HG03439 (cell line): ENCODE results near the gene SYCP2.

Source experiments
- ATAC-seq: cut with Tn5 transposase; IDR thresholded peaks from one replicate; pipeline ENCODE4 v1.9.1; 2021; ENCODE audit warnings: mild to moderate bottlenecking, moderate library complexity; ENCODE audit not compliant: unreplicated experiment

Gene SYCP2

DNA sequence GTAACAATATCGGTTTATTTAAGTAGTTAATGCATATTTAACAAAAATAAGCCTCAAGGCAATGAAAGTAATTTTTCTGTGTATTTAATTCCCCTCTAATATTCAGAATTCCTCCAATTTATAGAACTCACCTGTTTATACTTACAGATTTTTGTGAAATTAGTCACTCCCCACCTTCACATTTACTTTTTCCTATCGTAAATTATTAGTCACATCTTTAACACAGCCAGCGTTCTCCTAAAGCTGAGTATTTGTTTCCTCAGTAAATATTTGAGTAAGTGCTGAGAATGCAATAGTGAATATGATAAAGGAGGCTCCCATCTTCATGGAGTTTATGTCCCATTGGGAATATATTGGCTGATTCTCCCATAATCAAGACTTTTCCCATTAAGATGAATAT is 88.0 kb downstream of the SYCP2 start:
- ATAC-seq = no peak

- ATAC-seq = no peak
Measured at GRCh38 chr20:59839400-59839799, 94.0 kb downstream of the SYCP2 start.

DNA sequence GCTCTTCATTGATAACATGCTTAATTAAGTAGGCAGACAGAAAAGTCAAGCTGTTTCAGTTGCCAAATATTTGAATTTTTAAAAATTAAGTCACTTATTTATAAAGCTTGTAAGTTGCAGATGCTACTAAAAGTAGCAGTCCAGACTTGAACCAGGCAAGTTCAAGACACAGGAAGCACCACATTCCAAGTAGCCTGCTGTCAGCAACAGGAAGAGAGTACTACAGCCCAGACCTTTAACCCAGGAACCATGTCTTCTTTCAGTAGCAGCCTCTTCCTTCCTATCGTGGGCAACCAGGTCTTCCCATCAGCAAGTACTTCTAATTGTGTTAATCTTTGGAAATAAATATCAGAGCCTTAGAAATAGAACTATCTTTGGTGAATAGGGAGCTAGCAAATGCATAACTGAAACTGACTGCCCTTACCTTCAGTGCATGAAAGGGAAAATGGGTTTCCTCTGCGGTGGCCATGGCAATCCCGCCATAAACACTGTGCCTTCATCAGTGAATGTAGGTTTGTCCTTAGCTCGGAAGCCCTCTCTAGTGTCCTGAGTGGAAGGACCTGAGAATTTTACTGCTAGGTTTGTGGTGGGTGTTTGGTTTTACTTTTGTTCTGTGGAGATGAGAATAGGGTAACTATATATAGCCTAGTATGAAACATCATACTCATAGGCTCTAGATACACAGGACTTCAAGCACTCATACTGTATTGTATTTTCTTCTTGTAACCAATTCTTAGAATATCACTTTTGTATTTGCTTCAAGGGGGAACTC is 95.6 kb downstream of the SYCP2 start:
- ATAC-seq = peak; percentile 94

DNA sequence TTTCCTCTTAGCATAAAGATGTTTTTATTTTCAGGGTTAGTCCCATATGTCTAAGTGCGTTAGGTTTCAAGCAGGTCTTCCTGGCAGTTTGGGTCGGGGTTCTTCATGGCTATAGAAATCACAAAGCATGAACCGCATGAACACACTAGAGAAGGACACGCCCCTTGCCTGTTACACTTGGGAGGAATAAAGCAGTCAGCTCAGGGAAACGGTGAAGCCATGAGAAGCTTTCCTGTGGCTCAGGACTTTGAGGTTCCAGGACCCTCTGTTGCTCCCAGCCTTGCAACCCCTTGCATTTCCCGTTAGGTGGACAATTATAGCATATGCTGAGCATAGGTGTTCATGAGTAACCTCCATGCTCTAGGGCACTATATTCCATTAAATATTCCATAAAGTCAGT is 96.7 kb downstream of the SYCP2 start:
- no peak for ATAC-seq

DNA sequence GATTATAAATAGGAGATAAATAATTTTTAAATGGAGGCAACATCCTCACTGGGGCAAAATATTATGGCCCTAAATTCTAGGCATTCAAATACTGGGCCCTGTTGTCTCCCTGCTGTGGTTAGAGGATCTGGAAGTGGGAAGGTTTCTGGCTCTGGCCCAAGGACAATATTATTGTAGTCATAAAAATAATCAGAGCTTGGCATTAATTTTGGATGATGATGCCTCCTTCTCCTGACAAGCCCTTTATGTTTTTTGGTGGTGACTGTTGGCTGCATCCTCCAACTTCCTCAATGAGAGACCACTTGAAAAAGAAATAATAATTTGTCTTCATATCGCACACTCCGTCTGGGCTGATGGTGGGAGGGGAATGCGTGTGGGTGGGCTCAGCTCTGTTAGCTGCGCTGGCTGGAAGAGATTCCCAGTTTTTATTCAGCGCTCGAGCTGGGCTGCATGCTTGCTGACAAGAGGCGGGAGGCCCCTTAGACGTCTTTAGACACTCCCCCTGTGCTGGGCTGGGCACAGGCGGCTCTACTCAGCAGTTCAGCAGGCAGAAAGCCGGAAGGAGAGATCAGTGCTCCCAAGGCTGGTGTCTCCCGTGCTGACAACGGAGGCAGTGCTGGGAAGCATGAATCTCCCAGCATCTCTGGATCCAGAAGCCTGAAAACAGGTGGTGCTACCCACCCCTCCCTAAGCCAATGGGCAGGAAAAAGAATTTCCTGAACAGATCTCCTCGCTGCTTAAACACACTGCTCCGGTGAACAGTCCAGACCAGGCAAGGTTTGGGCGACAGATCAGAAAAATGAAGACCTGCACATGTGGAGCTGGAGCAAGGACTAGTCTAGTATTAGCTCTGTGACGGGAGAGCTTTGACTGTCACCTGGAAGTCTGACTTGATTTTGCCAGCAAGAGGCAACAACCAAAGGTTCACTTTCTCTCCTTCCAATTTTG is 97.7 kb downstream of the SYCP2 start:
- no peak for ATAC-seq

- ATAC-seq = no peak
Measured at GRCh38 chr20:59835057-59835447, 98.4 kb downstream of the SYCP2 start.

- ATAC-seq = no peak
Measured at GRCh38 chr20:59832406-59833363, 100.8 kb downstream of the SYCP2 start.

DNA sequence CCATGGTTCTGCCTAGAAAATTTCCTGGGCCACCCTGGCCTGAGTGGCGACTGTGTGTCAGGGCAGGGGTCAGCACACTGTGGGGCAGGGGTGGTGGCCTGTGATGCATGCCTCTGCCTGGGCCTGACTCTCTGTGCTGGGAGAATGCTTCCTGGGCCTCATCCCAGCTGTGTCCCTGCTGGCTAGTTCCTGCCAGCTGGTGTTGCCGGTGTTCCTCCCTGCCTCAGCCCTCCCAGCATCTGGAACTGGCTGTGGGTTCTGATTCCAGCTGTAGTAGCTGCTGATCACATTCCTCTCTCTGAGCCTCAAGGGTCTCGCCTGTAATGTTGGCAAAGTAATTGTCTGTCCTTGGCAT is 101.5 kb downstream of the SYCP2 start:
- no peak for ATAC-seq

DNA sequence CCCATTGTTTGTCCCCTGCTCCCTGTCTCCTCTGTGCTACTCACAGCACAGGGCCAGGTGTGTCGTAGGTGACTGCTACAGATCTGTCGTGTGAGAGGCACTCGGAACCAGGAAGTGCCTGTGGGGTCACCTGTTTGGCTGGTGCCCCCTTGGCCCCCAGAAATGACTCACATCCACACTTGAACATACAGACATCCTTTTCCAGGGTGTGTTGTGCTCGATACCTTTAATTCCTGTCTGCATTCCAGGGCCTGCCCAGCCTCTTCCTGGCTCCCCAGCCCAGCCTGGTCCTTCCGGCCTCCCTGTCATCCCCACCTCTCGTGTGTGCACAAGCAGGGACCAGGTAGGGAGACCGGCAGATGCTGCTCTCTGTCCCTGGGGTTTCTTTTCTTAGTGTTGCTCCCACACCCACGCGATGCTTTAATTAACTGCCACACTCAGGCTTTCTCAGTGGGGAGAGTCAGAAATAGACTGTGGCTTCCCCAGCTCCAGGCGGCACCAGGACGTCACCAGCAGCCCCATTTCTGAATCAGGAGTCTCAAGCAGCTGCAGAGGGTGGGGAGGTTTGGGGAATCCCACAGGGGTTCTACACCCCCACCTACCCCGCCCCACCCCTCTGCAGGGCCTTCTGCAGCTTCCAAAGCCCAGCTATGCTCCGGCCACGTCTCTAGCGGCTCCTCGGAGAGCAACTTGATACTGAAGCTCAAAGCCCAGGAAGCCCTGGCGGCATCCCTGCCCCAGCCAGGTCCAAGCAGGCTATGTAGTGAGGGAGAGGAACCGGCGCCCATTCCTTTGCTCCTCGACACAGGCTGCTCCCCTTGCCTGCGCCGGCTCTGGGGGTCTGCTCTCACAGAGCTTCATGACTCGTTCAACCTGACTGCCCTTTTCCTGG is 102.2 kb downstream of the SYCP2 start:
- no peak for ATAC-seq

DNA sequence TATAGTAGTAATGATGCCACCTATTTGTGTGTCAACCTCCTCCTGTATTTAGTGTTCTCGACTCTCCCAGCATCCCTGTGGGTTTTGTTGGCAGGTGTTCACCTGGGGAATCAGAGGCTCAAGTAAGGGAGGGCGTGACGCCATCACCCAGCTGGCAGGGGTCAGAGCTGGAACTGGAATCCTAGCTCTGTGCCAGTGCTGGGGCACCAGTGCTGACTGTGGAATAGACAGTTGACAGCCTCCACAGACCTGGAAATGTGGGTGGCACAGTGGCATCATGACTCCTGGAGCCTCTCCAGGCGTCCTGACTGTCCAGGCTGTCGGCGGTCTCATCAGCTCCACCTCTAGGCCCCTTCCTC is 102.8 kb downstream of the SYCP2 start:
- ATAC-seq = no peak

GRCh38 chr20:59829786-59830664 is 103.4 kb downstream of the SYCP2 start:
- no peak for ATAC-seq

DNA sequence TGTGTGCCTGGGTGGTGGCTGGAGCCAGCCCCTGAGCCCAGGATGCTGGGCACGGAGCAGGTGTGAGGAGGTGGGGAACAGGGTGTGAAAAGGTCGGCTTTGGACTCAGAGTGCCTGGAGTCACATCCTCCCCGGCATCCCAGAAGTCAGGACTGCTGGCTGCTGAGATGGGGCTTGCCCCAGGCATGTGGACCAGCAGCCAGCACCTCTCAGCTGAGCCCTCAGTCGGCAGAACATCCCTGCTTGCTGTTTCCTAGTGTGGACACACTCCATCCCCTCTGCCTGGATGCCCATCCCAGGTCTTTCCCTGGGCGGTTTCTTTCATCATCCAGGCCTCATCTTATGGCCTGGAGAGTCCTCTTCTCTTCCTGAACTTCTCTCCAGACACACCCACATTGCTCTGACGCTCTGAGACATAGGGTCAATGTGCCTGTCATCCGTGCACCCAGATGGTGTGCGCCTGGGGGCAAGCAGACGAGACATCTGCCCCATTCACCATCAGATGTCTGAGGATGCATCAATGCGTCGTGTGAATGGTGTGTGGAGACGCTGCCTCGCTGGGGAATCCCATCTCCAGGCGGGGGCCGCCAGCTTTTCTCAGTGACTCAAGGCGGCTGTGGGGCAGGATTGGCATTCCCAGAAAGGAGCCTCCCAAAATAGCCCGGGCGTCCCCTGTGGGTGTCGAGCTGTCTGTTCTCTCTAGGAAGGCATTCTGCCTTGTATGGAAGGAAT is 104.2 kb downstream of the SYCP2 start:
- no peak for ATAC-seq

DNA sequence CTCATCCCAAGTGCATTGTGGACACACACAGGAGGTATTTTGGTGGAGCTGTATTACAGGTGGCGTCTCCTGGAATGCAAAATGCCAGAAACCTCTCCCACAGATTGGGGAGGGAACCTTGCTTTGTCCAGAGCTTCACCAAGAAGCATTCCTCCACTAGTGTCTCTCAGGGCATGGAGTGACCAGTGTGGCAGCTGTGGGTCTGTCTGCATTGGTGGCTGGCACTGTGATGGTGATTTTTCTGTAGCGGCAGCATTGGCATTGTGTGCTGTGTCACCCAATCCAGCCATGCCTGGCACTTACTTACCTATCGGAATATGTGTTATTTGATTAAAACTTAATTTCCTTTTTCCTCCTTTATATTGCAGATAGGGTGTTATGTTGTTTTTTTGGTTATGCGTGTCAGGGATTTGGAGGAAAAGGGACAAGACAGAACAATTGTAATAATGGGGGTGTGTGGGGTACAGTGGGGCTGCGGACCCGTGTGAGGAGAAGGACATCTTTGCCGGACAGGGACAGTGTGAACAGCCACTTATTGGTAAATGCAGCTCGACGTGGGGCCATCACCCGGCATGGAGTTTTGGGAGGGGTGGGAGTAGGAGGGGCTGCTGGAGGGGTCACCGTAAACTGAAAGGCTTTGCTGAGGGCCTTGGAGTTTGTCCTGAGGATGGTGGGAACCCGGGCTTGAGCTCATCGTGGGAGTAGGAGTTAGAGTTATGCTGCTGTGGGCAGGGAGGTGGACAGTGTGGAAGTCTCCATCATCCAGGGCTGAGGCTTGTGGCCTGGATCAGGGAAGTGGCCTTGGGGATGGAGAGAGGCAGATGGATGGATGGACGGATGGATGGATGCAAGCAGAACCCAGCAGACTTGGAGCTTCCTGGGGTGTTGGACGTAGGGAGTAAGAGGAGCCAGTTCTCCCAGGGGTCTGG is 105.0 kb downstream of the SYCP2 start:
- no peak for ATAC-seq

DNA sequence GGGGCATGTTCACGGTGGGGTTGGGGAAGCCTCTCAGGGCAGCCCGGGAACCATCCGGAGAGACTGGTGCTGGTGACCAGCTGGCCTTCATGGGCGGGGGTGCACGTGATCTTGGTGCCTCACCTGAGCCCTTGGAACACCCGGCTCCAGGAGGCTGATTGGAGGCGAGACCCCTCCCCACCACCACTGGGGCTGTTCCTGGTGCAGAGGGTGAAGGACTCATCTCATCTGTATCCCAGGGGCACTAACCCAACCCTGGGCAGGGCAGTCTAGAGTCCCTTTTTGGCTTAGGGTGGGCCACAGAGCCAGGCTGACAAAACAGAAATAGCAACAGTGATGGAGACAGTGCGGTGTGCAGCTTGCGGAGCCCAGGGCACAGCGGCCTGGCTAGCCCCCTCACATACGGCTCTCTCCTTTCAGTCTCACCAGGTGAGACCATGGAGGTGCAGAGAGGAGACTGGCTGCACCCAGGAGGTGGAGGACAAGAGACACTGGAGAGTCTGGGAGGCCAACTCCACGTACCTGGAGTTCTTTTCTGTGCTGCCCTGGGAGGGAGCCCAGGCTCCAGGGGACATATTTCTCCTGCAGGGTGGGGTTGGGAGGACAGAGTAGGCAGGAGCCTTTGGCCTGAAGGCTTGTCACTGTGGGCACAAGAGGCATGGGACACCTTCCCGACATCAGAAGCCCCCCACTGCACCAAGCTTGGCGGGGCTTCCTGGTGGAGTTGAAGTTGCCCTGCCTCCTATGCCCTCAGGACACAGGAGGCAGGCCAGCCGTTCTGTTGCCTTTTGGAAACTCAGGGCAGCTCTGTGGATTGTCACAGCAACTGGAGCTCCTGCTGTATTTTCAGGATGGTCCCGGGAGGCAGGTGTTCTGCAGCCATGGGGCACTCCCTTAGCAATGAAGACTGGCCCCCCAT is 106.0 kb downstream of the SYCP2 start:
- no peak for ATAC-seq

DNA sequence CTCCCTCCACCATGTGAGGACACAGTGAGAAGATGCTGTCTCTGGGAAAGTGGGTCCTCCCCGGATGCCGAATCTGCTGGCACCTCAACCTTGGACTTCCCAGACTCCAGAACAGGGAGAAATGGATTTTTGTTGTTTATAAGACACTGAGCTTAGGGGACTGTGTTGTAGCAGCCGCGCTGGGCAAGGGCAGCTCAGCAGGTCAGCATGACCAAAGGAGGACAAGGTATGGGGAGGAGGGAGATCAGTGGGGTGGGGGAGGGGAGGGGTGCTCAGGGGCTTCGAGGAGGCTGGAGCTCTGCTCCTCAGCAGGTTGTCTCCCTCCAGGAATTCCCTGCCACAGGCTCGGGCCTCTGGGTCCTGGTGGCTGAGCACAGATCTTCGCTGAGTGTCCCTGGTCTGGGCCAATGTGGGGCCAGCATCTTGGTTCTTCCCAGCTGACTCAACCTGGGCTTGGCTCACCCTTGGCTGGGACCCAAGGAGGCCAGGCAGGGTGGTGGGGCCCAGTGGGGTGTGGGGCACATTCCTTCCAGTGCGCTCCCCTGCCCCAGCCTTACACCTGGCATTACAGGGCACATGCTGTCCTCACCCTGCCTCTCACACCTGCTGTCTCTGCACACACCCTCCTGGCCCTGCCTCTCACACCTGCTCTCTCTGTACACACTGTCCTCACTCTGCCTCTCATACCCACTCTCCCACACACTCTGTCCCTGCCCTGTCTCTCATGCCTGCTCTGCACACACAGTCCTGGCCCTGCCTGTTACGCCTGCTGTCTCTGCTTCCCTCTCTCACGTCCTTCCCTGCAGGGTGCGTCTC is 107.3 kb downstream of the SYCP2 start:
- no peak for ATAC-seq

- ATAC-seq = no peak
Measured at GRCh38 chr20:59825563-59825920, 107.9 kb downstream of the SYCP2 start.
